SK-N-MC (cell line): ENCODE results near the gene PYROXD2.

ENCODE experiments used
- DNase-seq: peaks from one replicate; pipeline ENCODE4 v3.0.0-alpha.2; 2011; ENCODE audit warnings: low read depth, low spot score
- H3K27ac ChIP-seq: fragments of 200-600 bp; sonication (generic); 2 replicates; pipeline ENCODE4 v1.5.1; 2016; ENCODE audit warnings: mixed run types
- H3K36me3 ChIP-seq: fragments of 200-600 bp; sonication (generic); 2 replicates; pipeline ENCODE4 v1.6.1; 2017; ENCODE audit warnings: antibody characterized with exemption, low read length, mixed read lengths; ENCODE audit not compliant: insufficient read depth
- H3K4me3 ChIP-seq: fragments of 200-600 bp; sonication (generic); 2 replicates; pipeline ENCODE4 v1.5.1; 2016
- H3K9ac ChIP-seq: fragments of 200-600 bp; sonication (generic); 2 replicates; pipeline ENCODE4 v1.8.0; 2017; ENCODE audit warnings: mixed run types, mixed read lengths; ENCODE audit not compliant: insufficient read length
- H3K9me3 ChIP-seq: fragments of 200-600 bp; sonication (generic); 2 replicates; pipeline ENCODE4 v1.6.1; 2017; ENCODE audit warnings: low read depth, mild to moderate bottlenecking, antibody characterized with exemption, low read length, moderate library complexity, mixed read lengths
- EZH2 ChIP-seq: fragments of 200-600 bp; sonication (generic); IDR thresholded peaks from one replicate; pipeline ENCODE4 v1.6.1; 2017; ENCODE audit warnings: antibody characterized with exemption
- FOXP2 ChIP-seq: optimal IDR thresholded peaks from 2 replicates; pipeline ENCODE3; 2011; ENCODE audit warnings: mild to moderate bottlenecking, moderate library complexity; ENCODE audit not compliant: insufficient read depth; ENCODE audit errors: extremely low read length, control extremely low read depth
- POLR2AphosphoS5 ChIP-seq: IDR thresholded peaks from 2 replicates; pipeline ENCODE4 v1.6.1; 2012; ENCODE audit warnings: mild to moderate bottlenecking, low read depth, low read length, borderline replicate concordance

Gene PYROXD2

GRCh38 chr10:98340940-98341310 lies 74.1 kb downstream of the PYROXD2 start:
- no peak overlapping the region for H3K9ac ChIP-seq
- no peak for DNase-seq
- no peak for TF ChIP-seq POLR2AphosphoS5
- no peak for TF ChIP-seq EZH2
- TF ChIP-seq FOXP2, result no peak
- no peaks in the 10 kb centered on the region for H3K36me3 ChIP-seq
- H3K27ac ChIP-seq, result no peak overlapping the region
- no peaks in the 10 kb centered on the region for H3K9me3 ChIP-seq
- no peak overlapping the region for H3K4me3 ChIP-seq

GRCh38 chr10:98340261-98340939 lies 74.6 kb downstream of the PYROXD2 start:
- no peak for DNase-seq
- Histone ChIP-seq H3K36me3 (no peaks in the 10 kb centered on the region), H3K9me3 (no peaks in the 10 kb centered on the region), H3K4me3 (no peak overlapping the region), H3K27ac (no peak overlapping the region), H3K9ac (no peak overlapping the region)
- TF ChIP-seq POLR2AphosphoS5 (no peak), EZH2 (no peak), FOXP2 (no peak)

- Histone ChIP-seq H3K9ac (no peak overlapping the region), H3K4me3 (no peak overlapping the region)
Measured at GRCh38 chr10:98339799-98340198, 75.2 kb downstream of the PYROXD2 start.

GRCh38 chr10:98338896-98339295 lies 76.1 kb downstream of the PYROXD2 start:
- TF ChIP-seq FOXP2 (no peak), POLR2AphosphoS5 (no peak), EZH2 (no peak)
- no peaks in the 10 kb centered on the region for H3K36me3 ChIP-seq
- no peak overlapping the region for H3K27ac ChIP-seq
- H3K4me3 ChIP-seq, result no peak overlapping the region
- H3K9ac ChIP-seq, result no peak overlapping the region
- no peaks in the 10 kb centered on the region for H3K9me3 ChIP-seq
- no peak for DNase-seq

More at GRCh38 chr10:98339799-98340198, 75.2 kb downstream of the PYROXD2 start:
- TF ChIP-seq EZH2, result no peak
- TF ChIP-seq FOXP2, result no peak
- TF ChIP-seq POLR2AphosphoS5, result no peak
- no peak for DNase-seq
- H3K36me3 ChIP-seq, result no peaks in the 10 kb centered on the region
- H3K9me3 ChIP-seq, result no peaks in the 10 kb centered on the region
- no peak overlapping the region for H3K27ac ChIP-seq

GRCh38 chr10:98338318-98338717 lies 76.7 kb downstream of the PYROXD2 start:
- Histone ChIP-seq H3K4me3 (no peak overlapping the region), H3K27ac (no peak overlapping the region), H3K36me3 (no peaks in the 10 kb centered on the region), H3K9ac (no peak overlapping the region), H3K9me3 (no peaks in the 10 kb centered on the region)
- TF ChIP-seq FOXP2 (no peak), EZH2 (no peak), POLR2AphosphoS5 (no peak)
- DNase-seq, result no peak

- no peaks in the 10 kb centered on the region for H3K9me3 ChIP-seq
- no peak overlapping the region for H3K4me3 ChIP-seq
- no peak for DNase-seq
- H3K36me3 ChIP-seq, result no peaks in the 10 kb centered on the region
- no peak overlapping the region for H3K27ac ChIP-seq
- TF ChIP-seq FOXP2 (no peak), POLR2AphosphoS5 (no peak), EZH2 (no peak)
- no peak overlapping the region for H3K9ac ChIP-seq
Measured at GRCh38 chr10:98337484-98337883, 77.5 kb downstream of the PYROXD2 start.
